KMS-11 (cell line): ENCODE results near the gene TFEB.

ENCODE experiments used
- H2AFZ ChIP-seq: fragments of 200-600 bp; sonication (generic); 2 replicates; pipeline ENCODE4 v1.6.1; 2016; ENCODE audit warnings: antibody characterized with exemption, mixed run types, low read depth
- H3K27ac ChIP-seq: fragments of 200-600 bp; sonication (generic); 2 replicates; pipeline ENCODE4 v1.6.1; 2016; ENCODE audit warnings: mild to moderate bottlenecking, mixed run types
- H3K27me3 ChIP-seq: fragments of 200-600 bp; sonication (generic); 2 replicates; pipeline ENCODE4 v1.6.1; 2017; ENCODE audit warnings: mild to moderate bottlenecking, low read depth, mixed run types, moderate library complexity; ENCODE audit not compliant: insufficient read depth
- H3K36me3 ChIP-seq: fragments of 200-600 bp; sonication (generic); 2 replicates; pipeline ENCODE4 v1.6.1; 2017; ENCODE audit warnings: mild to moderate bottlenecking, mixed run types; ENCODE audit not compliant: insufficient read depth
- H3K4me1 ChIP-seq: fragments of 200-600 bp; sonication (generic); 2 replicates; pipeline ENCODE4 v1.6.1; 2016; ENCODE audit warnings: mild to moderate bottlenecking, low read depth, mixed run types; ENCODE audit not compliant: poor library complexity, severe bottlenecking
- H3K4me2 ChIP-seq: fragments of 200-600 bp; sonication (generic); 2 replicates; pipeline ENCODE4 v1.7.0; 2016; ENCODE audit warnings: mild to moderate bottlenecking, mixed run types
- H3K4me3 ChIP-seq: fragments of 200-600 bp; sonication (generic); IDR thresholded peaks from 2 replicates; pipeline ENCODE4 v1.6.1; 2017; ENCODE audit warnings: low read depth, low read length, mixed read lengths; ENCODE audit not compliant: insufficient read depth
- H3K79me2 ChIP-seq: fragments of 200-600 bp; sonication (generic); 2 replicates; pipeline ENCODE4 v1.6.1; 2016; ENCODE audit warnings: low read depth, mixed run types; ENCODE audit not compliant: insufficient read depth
- H3K9ac ChIP-seq: fragments of 200-600 bp; sonication (generic); 2 replicates; pipeline ENCODE4 v1.6.1; 2016; ENCODE audit warnings: mild to moderate bottlenecking, mixed run types
- H4K20me1 ChIP-seq: fragments of 200-600 bp; sonication (generic); 2 replicates; pipeline ENCODE4 v1.6.1; 2016; ENCODE audit warnings: mild to moderate bottlenecking, mixed run types; ENCODE audit not compliant: insufficient read depth
- CTCF ChIP-seq: fragments of 200-600 bp; sonication (generic); conservative IDR thresholded peaks from 2 replicates; pipeline ENCODE4 v1.6.1; 2017; ENCODE audit warnings: low read depth, mild to moderate bottlenecking, antibody characterized with exemption, low read length, moderate library complexity, mixed read lengths

TFEB gene

GRCh38 chr6:41663568-41663967 lies 71.8 kb downstream of the TFEB start:
- H4K20me1 ChIP-seq: no peaks in the 10 kb centered on the region
- H3K79me2 ChIP-seq: no peaks in the 10 kb centered on the region
- no peaks in the 10 kb centered on the region for H3K36me3 ChIP-seq
- H2AFZ ChIP-seq: no peak overlapping the region
- peaks cover 4% of the 10 kb centered on the region; the same call in 1 of the 2 replicates for H3K27me3 ChIP-seq
- H3K4me3 ChIP-seq: no peak overlapping the region
- no peaks in the 10 kb centered on the region for H3K4me1 ChIP-seq
- no peak overlapping the region for H3K4me2 ChIP-seq
- no peak overlapping the region for H3K9ac ChIP-seq
- no peak overlapping the region for H3K27ac ChIP-seq
- no peak for TF ChIP-seq CTCF

- Histone ChIP-seq H3K4me3 (no peak overlapping the region), H3K9ac (no peak overlapping the region), H3K4me1 (no peaks in the 10 kb centered on the region), H3K79me2 (no peaks in the 10 kb centered on the region), H4K20me1 (no peaks in the 10 kb centered on the region), H3K4me2 (no peak overlapping the region), H3K27ac (no peak overlapping the region), H3K36me3 (no peaks in the 10 kb centered on the region), H3K27me3 (peaks cover 31% of the 10 kb centered on the region), H2AFZ (no peak overlapping the region)
- TF ChIP-seq CTCF: no peak
Measured at GRCh38 chr6:41659935-41660334, 75.5 kb downstream of the TFEB start.

- H4K20me1 ChIP-seq: no peaks in the 10 kb centered on the region
- no peak overlapping the region for H3K4me2 ChIP-seq
- no peak for TF ChIP-seq CTCF
- H3K4me3 ChIP-seq: no peak overlapping the region
- no peaks in the 10 kb centered on the region for H3K79me2 ChIP-seq
- H2AFZ ChIP-seq: no peak overlapping the region
- no peaks in the 10 kb centered on the region for H3K4me1 ChIP-seq
- H3K27me3 ChIP-seq: peaks cover 39% of the 10 kb centered on the region
- no peak overlapping the region for H3K27ac ChIP-seq
- no peak overlapping the region for H3K9ac ChIP-seq
- no peaks in the 10 kb centered on the region for H3K36me3 ChIP-seq
Measured at GRCh38 chr6:41658636-41659035, 76.8 kb downstream of the TFEB start.

GRCh38 chr6:41657131-41658094 lies 78.0 kb downstream of the TFEB start:
- Histone ChIP-seq H3K36me3 (no peaks in the 10 kb centered on the region), H3K79me2 (no peaks in the 10 kb centered on the region), H3K27ac (no peak overlapping the region), H3K4me1 (no peaks in the 10 kb centered on the region), H4K20me1 (no peaks in the 10 kb centered on the region), H2AFZ (no peak overlapping the region), H3K4me3 (no peak overlapping the region), H3K4me2 (no peak overlapping the region), H3K27me3 (peaks cover 49% of the 10 kb centered on the region), H3K9ac (no peak overlapping the region)
- TF ChIP-seq CTCF: no peak
